ENCODE data around the gene INPP4B. TPM values are rescaled to one million over a fixed set of nuclear protein-coding genes. Genes with fewer than 3 reads are reported as not detected.
A peak's percentile ranks its signal among the peaks of the same experiment; 100 is the strongest.

Gene INPP4B
- total RNA-seq, 4 donors from 2014 or later = 29.4 to 51.5 (median 35.3) TPM

DNA sequence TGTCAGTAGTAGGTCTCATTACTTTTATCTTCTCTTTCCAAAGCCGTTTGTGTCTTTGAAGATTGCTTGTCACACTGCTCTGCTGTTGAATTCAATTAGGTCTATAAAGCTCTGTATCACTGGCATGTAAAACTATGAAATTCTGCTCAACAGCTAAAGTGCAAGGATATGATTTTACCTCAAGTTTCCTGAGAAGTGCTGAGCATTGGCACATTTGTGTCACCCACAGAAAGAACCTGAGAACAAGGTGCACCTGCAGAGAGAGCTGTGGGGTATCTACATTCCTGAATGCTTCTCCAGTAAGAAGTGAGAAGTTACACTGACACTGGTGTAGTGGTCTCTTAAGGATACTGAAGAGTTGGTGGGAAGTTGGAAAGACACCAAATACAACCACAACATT is 274.0 kb downstream of the INPP4B start:
- H3K27me3 ChIP-seq = no peaks in the 10 kb centered on the region
- no peak for TF ChIP-seq POLR2A (IDR thresholded peaks at IDR 0.05)
- TF ChIP-seq CTCF (IDR thresholded peaks at IDR 0.05) = no peak
- intact Hi-C loops (cut with DNase I; ENCODE audit: low total_unique reads) = no loop called here
- H3K27ac ChIP-seq = no peak overlapping the region
- no peak for DNase-seq
- H3K4me1 ChIP-seq = no peaks in the 10 kb centered on the region
- H3K9me3 ChIP-seq = no peaks in the 10 kb centered on the region
- H3K36me3 ChIP-seq = no peaks in the 10 kb centered on the region
- no peak overlapping the region for H3K4me3 ChIP-seq

GRCh38 chr4:142567620-142568451 is 278.3 kb downstream of the INPP4B start:
- H3K36me3 ChIP-seq = no peaks in the 10 kb centered on the region
- DNase-seq = no peak
- H3K4me3 ChIP-seq = no peak overlapping the region
- H3K27me3 ChIP-seq = no peaks in the 10 kb centered on the region
- intact Hi-C loops (cut with DNase I; ENCODE audit: low total_unique reads) = no loop called here
- no peaks in the 10 kb centered on the region for H3K4me1 ChIP-seq
- H3K27ac ChIP-seq = peak overlapping the region; percentile 47 to 49
- no peak for TF ChIP-seq CTCF (IDR thresholded peaks at IDR 0.05)
- no peak for TF ChIP-seq POLR2A (IDR thresholded peaks at IDR 0.05)
- H3K9me3 ChIP-seq = no peaks in the 10 kb centered on the region

- DNase-seq = no peak
- H3K27me3 ChIP-seq = no peaks in the 10 kb centered on the region
- H3K4me3 ChIP-seq = no peak overlapping the region
- intact Hi-C loops (cut with DNase I; ENCODE audit: low total_unique reads) = no loop called here
- TF ChIP-seq POLR2A (IDR thresholded peaks at IDR 0.05) = no peak
- no peak for TF ChIP-seq CTCF (IDR thresholded peaks at IDR 0.05)
- H3K27ac ChIP-seq = no peak overlapping the region
- no peaks in the 10 kb centered on the region for H3K4me1 ChIP-seq
- H3K36me3 ChIP-seq = no peaks in the 10 kb centered on the region
- no peaks in the 10 kb centered on the region for H3K9me3 ChIP-seq
These were observed 278.9 kb downstream of the INPP4B start for GRCh38 chr4:142567199-142567598.

DNA sequence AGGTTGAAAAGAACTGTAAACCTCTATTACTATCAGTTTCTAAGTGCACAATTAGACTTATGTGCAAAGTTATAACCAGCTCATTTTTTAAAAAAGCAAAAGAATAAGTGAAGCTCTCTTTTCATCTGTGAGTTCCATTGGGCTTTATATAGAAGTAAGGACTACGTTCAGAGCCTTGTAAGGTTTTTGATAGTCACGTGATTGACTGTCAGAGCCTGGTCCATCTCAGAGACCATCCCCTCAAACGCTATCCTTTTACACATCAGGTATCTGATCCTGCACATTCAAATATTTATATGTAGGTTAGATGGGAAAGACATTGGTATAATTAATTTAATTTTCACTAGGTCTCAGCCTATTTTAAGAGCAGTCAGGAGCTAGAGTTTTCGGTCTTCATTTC is 279.3 kb downstream of the INPP4B start:
- Histone ChIP-seq H3K4me1 (no peaks in the 10 kb centered on the region), H3K36me3 (no peaks in the 10 kb centered on the region), H3K27me3 (no peaks in the 10 kb centered on the region), H3K9me3 (no peaks in the 10 kb centered on the region), H3K4me3 (no peak overlapping the region), H3K27ac (no peak overlapping the region)
- intact Hi-C loops (cut with DNase I; ENCODE audit: low total_unique reads) = no loop called here
- TF ChIP-seq CTCF (IDR thresholded peaks at IDR 0.05) = no peak
- no peak for TF ChIP-seq POLR2A (IDR thresholded peaks at IDR 0.05)
- DNase-seq = no peak

DNA sequence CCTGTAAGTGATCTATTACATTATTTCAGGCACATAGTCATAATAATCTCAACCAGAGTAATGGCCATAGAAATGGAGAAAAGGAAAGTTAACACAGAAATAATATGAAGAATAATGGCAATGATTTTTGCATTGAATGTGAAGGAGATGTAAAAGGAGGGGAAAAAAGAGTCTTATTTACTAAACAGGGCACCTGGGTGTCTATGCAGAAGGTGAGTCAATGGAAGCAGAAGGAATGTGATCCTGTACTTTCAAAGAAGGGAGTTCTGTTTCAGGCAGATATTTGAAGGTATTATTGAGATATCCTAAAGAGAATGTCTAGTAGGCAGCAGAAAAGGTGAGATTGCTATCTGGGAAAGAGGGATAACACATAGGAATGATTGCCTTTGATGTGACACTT is 279.9 kb downstream of the INPP4B start:
- H3K27me3 ChIP-seq = no peaks in the 10 kb centered on the region
- DNase-seq = no peak
- H3K27ac ChIP-seq = no peak overlapping the region
- H3K9me3 ChIP-seq = no peaks in the 10 kb centered on the region
- no peak for TF ChIP-seq CTCF (IDR thresholded peaks at IDR 0.05)
- TF ChIP-seq POLR2A (IDR thresholded peaks at IDR 0.05) = no peak
- no peaks in the 10 kb centered on the region for H3K36me3 ChIP-seq
- no peaks in the 10 kb centered on the region for H3K4me1 ChIP-seq
- no peak overlapping the region for H3K4me3 ChIP-seq
- intact Hi-C loops (cut with DNase I; ENCODE audit: low total_unique reads) = no loop called here

Measured in uterus (tissue), 4 donors.